Activated naive CD8-positive, alpha-beta T cell treated with anti-CD3 and anti-CD28 coated beads for 36 hours (primary cell): ENCODE results near the gene DCP1B. TPM values are rescaled to one million over a fixed set of nuclear protein-coding genes. Genes with fewer than 3 reads are reported as not detected.

Experiments used
- DNase-seq: peaks from one replicate; pipeline ENCODE4 v3.0.0; 2021
- H3K27ac Mint-ChIP-seq: one replicate; pipeline ENCODE4 v1.8.0; 2022; ENCODE audit warnings: mild to moderate bottlenecking, moderate library complexity, mixed read lengths
- H3K27me3 Mint-ChIP-seq: one replicate; pipeline ENCODE4 v1.8.0; 2022; ENCODE audit warnings: mild to moderate bottlenecking, mixed read lengths
- H3K36me3 Mint-ChIP-seq: one replicate; pipeline ENCODE4 v1.8.0; 2021; ENCODE audit warnings: mild to moderate bottlenecking, mixed read lengths
- H3K4me1 Mint-ChIP-seq: one replicate; pipeline ENCODE4 v1.8.0; 2021; ENCODE audit warnings: mixed read lengths
- H3K4me3 Mint-ChIP-seq: one replicate; pipeline ENCODE4 v1.8.0; 2022; ENCODE audit warnings: mild to moderate bottlenecking, moderate library complexity, mixed read lengths
- H3K9me3 Mint-ChIP-seq: one replicate; pipeline ENCODE4 v1.8.0; 2022; ENCODE audit warnings: mixed read lengths
- total RNA-seq, 2 experiments: library from RNA; stranded (reverse); gene quantifications; one replicate each; pipeline ENCODE4 v1.2.3, GENCODE V29; 2021

The DCP1B gene
- total RNA-seq, 2 experiments from 2014 or later, result 12.4 to 12.8 TPM

DNA sequence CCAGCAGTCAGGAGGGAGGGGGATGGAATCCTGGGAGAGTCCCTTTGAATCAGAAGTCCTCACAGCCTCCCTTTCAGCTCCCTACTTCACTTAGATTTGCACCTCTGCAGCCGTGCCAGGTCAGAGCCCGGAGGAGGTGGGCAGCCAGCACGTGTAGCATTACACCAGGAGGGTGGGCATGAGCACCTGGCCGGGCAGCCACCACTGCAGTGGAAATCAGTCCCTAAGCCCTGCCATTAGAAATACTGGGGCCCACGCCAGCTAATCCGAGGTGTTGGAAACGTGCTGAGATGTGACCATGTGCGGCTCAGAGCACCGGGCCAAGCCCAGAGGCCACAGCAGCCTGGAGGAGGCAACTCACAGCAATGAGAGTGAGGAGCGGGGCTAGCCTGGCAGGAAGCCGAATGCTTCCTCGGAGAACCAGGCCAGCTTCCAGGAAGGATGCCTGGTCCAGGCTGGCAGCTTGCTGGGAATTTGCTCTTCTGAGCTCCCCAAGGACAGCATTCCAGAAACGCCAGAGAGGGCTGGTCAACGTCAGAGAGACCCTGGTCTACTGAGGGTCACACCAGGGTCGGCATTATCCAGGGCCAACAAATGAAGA is 76.4 kb downstream of the DCP1B start:
- peaks cover 10% of the 10 kb centered on the region for H3K4me1 Mint-ChIP-seq
- DNase-seq, result no peak
- no peak overlapping the region for H3K4me3 Mint-ChIP-seq
- H3K9me3 Mint-ChIP-seq, result no peaks in the 10 kb centered on the region
- H3K27ac Mint-ChIP-seq, result no peak overlapping the region
- H3K27me3 Mint-ChIP-seq, result no peaks in the 10 kb centered on the region
- H3K36me3 Mint-ChIP-seq, result no peaks in the 10 kb centered on the region

DNA sequence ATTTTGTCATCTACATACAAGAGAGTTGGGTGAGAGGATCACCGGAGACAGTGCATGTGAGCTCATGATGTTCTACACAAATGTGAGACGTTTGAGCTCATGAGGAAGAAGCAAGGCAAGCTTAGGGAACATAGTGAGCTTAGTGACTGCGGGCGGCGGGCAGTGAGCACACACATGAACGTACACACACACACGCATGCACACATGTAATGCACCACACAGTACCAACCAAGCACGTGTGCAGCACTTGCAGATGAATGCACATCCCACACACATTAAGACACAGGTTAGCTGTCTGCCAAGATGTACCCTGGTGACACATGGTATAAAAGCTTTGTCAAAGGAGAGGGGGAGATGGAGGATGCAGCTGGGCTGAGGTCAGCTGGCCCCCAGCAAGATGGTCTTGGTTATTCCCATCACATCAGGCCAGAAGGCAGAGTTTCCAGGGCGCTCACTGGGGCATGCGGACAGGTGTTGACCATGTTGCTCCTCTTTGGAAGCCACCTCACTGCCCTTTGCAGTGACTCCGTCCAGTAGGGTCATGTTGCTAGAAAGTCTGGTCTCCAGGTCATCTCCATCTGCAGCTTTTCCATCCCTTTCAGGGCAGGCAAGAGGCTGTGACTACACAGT is 77.1 kb downstream of the DCP1B start:
- Mint-ChIP-seq H3K36me3 (no peaks in the 10 kb centered on the region), H3K4me3 (no peak overlapping the region), H3K4me1 (peaks cover 10% of the 10 kb centered on the region), H3K27ac (no peak overlapping the region), H3K9me3 (no peaks in the 10 kb centered on the region), H3K27me3 (no peaks in the 10 kb centered on the region)
- no peak for DNase-seq

DNA sequence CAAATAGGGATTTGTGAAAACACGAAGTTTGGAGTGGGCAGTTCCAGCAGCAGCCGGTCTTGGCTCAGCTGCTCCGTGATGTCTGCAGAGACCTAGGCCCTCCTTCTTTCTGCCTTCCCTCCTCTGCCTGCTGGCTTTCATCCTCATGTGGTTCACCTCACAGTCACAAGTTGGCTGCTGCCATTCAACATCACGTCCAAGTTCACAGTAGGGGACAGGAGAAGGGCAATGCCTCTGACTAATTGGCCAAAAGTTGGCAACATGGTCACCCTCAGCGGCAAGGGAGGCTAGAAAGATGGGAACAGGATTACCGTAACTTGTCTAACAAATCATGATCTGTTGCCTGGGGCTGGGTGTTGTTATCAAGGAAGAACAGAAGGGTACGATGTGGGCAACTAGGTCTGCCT is 78.0 kb downstream of the DCP1B start:
- Mint-ChIP-seq H3K9me3 (no peaks in the 10 kb centered on the region), H3K4me1 (peaks cover 10% of the 10 kb centered on the region)

DNA sequence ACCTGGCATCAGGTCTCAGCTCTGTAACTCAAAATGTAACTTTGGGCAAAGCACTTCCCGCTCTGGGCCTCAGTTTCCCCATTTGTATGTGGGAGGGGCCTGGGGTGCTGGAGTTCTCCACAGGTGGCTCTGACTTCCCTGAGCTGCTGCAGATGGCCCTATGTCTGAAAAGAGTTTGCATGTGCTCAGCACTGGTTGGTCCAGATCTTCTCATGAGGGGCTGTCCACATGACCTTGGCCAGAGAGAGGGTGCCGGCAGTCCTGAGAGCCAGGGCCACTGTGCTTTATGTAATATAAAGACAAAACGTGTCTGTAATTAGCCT is 78.6 kb downstream of the DCP1B start:
- H3K4me3 Mint-ChIP-seq, result no peak overlapping the region
- peaks cover 10% of the 10 kb centered on the region for H3K4me1 Mint-ChIP-seq
- H3K9me3 Mint-ChIP-seq, result no peaks in the 10 kb centered on the region
- H3K27me3 Mint-ChIP-seq, result no peaks in the 10 kb centered on the region
- no peak for DNase-seq
- H3K36me3 Mint-ChIP-seq, result no peaks in the 10 kb centered on the region
- no peak overlapping the region for H3K27ac Mint-ChIP-seq

More for the DNA sequence above, 78.0 kb downstream of the DCP1B start:
- Mint-ChIP-seq H3K27ac (no peak overlapping the region), H3K27me3 (no peaks in the 10 kb centered on the region), H3K4me3 (no peak overlapping the region), H3K36me3 (no peaks in the 10 kb centered on the region)
- DNase-seq, result no peak

DNA sequence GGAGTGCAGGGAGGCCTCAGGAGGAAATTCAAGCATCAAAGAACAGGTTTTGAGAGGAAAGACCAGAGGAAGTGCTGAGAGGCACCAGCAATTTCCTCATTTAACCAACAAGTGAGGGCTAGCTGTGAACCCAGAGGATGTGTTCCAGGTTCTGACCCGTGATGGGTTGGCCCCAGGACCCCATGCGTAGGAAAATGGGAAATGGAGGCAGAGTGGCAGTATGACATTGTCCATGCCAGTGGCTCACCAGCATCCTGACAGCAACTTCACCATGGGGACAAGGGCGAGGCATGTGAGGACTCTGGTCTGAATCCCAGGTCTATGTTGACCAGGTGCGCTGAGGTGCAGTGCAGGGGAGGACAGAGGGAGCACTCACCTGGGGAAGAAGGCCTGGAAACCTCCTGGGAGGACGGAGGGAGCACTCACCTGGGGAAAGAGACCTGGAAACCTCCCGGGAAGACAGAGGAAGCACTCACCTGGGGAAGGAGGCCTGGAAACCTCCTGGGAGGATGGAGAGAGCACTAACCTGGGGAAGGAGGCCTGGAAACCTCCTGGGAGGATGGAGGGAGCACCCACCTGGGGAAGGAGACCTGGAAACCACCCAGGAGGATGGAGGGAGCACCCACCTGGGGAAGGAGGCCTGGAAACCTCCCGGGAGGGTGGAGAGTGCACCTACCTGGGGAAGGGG is 79.1 kb downstream of the DCP1B start:
- peaks cover 10% of the 10 kb centered on the region for H3K4me1 Mint-ChIP-seq
- no peak overlapping the region for H3K4me3 Mint-ChIP-seq
- H3K27me3 Mint-ChIP-seq, result no peaks in the 10 kb centered on the region
- no peaks in the 10 kb centered on the region for H3K9me3 Mint-ChIP-seq
- no peak for DNase-seq
- H3K27ac Mint-ChIP-seq, result no peak overlapping the region
- H3K36me3 Mint-ChIP-seq, result no peaks in the 10 kb centered on the region

DNA sequence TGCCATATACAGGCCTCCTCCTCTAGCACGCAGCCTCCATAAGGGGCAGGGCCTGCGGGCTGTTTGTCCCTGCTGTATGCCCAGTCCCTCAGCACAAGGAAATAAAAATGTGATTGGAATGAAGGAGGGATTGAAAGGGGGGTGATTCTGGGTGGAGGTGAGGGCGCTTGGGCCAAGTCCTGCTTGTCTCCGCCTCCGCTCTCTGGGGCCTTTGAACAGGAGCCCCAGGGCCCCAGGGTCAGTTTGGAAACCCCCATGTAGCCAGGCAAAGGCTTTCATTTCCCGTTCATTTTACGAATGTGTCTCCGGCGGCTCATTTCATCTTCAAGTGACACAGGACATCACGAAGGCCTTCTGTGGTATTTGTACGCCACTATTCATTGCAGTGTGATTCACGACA is 81.3 kb downstream of the DCP1B start:
- H3K36me3 Mint-ChIP-seq, result no peaks in the 10 kb centered on the region
- no peak for DNase-seq
- no peak overlapping the region for H3K27ac Mint-ChIP-seq
- no peaks in the 10 kb centered on the region for H3K9me3 Mint-ChIP-seq
- H3K4me1 Mint-ChIP-seq, result peaks cover 5% of the 10 kb centered on the region
- no peak overlapping the region for H3K4me3 Mint-ChIP-seq
- H3K27me3 Mint-ChIP-seq, result peaks cover under 1% of the 10 kb centered on the region

DNA sequence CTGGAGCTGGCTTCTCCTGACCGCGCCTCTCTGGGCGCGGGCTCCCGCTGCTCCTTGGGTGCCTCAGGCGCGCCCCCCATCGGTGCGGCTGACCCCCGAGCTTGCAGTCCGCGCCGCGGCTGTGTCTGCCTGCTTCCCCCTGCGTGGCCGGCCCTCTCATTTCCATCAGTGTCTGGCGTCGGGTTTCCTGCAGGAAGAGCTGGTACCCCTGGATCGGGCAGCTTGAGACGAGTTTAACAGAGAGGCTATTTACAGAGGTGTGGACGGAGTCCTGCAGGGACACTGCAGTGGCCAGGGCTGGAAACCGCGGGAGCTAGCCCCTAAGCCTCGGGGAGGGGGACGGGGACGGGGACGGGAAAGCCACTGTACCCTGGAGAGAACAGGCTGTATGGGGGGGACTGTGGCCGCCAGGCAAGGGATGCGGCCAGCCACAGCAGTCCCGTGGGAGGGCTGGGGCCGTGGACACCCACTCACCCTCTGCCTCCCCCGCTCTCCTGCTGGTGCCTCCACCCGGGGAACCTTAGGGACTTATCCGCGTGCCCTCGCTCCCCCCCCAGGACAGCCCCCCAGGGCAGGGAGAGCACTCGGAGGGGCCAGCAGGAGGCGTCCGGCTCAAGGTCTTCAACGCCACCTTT is 82.1 kb downstream of the DCP1B start:
- no peak overlapping the region for H3K27ac Mint-ChIP-seq
- H3K4me1 Mint-ChIP-seq, result peaks cover 5% of the 10 kb centered on the region
- H3K36me3 Mint-ChIP-seq, result no peaks in the 10 kb centered on the region
- peaks cover 4% of the 10 kb centered on the region for H3K27me3 Mint-ChIP-seq
- no peak overlapping the region for H3K4me3 Mint-ChIP-seq
- no peak for DNase-seq
- no peaks in the 10 kb centered on the region for H3K9me3 Mint-ChIP-seq

DNA sequence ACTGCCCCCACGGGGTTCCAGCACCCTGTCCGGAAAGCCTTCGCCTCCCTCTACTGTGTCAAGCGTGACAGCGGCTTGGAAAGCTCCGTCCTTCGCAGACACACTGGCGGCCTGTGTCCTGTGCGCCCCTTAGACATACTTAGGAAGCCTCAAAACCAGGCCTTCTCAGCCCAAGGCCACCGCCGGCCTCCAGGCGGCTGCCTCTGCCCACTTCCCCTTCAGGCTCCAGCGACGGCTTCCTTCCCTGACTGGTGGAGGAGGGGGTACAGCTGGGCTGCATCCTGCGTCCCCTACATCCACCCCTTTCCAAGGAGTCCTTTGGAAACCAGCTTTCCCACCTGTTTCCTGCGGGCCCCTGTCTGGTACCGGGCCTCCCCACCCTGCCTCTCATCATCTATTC is 83.3 kb downstream of the DCP1B start:
- Mint-ChIP-seq H3K9me3 (no peaks in the 10 kb centered on the region), H3K27ac (no peak overlapping the region), H3K4me1 (peaks cover 9% of the 10 kb centered on the region), H3K4me3 (no peak overlapping the region), H3K27me3 (peaks cover 4% of the 10 kb centered on the region), H3K36me3 (no peaks in the 10 kb centered on the region)
- DNase-seq, result no peak

DNA sequence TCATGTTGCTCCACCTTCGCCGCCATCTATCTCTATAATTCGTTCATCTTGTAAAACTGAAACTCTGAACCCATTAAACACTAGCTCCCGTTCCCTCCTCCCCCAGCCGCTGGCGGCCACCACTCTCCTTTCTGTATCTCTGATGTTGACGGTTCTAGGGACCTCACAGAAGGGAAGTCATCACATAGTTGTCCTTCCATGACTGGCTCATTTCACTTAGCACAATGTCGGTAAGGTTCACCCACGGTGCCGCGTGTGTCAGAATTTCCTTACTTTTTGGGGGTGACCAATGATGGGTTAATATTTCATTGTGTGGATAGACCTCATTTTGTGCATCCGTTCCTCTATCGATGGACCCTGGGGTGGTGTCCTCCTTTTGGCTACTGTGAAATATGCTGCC is 83.8 kb downstream of the DCP1B start:
- H3K4me1 Mint-ChIP-seq, result peaks cover 14% of the 10 kb centered on the region
- no peaks in the 10 kb centered on the region for H3K36me3 Mint-ChIP-seq
- peaks cover 4% of the 10 kb centered on the region for H3K27me3 Mint-ChIP-seq
- no peak overlapping the region for H3K4me3 Mint-ChIP-seq
- H3K9me3 Mint-ChIP-seq, result no peaks in the 10 kb centered on the region
- no peak for DNase-seq
- H3K27ac Mint-ChIP-seq, result no peak overlapping the region

DNA sequence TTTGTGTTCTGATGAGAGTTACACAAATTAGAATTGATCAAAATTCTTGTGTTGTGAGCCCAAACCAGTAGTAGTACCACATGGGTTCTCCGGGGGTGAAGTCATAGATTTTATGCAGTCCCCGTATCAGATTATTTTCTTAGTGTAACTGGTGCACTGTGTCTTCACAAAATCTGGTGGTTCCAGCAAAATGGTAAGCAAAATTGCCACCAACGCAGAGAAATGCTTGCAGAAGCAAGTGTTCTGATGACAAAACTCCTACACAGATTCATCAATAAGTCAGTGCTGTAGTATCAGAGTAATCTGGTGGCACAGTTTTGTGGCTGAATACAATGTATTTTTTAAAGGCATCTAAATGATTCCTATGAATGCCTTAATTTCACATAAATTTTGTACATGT is 84.5 kb downstream of the DCP1B start:
- Mint-ChIP-seq H3K27ac (no peak overlapping the region), H3K36me3 (no peaks in the 10 kb centered on the region), H3K27me3 (peaks cover 4% of the 10 kb centered on the region), H3K4me1 (peaks cover 13% of the 10 kb centered on the region), H3K9me3 (no peaks in the 10 kb centered on the region), H3K4me3 (no peak overlapping the region)
- DNase-seq, result no peak

DNA sequence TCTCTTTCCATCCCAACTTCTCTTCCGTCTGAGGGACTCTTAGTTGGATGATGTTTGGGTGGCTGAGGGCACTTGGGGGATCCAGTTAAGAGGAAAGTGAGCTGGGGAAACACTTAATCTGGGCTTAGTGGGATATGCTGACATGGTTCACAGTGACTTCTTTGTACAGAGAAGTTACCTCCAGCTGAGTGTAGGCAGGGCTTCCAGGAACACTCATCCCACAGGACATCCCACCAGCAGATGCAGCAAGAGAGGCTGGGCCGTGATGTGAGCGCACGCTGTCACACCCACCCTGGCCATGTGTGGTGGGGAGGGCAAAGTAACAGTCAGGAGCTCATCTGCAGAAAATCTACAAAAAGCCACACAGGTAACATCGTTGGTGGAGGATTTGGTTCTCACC is 85.0 kb downstream of the DCP1B start:
- no peaks in the 10 kb centered on the region for H3K36me3 Mint-ChIP-seq
- no peak overlapping the region for H3K27ac Mint-ChIP-seq
- H3K27me3 Mint-ChIP-seq, result peaks cover 4% of the 10 kb centered on the region
- H3K4me1 Mint-ChIP-seq, result peaks cover 12% of the 10 kb centered on the region
- no peaks in the 10 kb centered on the region for H3K9me3 Mint-ChIP-seq
- no peak overlapping the region for H3K4me3 Mint-ChIP-seq
- DNase-seq, result no peak

DNA sequence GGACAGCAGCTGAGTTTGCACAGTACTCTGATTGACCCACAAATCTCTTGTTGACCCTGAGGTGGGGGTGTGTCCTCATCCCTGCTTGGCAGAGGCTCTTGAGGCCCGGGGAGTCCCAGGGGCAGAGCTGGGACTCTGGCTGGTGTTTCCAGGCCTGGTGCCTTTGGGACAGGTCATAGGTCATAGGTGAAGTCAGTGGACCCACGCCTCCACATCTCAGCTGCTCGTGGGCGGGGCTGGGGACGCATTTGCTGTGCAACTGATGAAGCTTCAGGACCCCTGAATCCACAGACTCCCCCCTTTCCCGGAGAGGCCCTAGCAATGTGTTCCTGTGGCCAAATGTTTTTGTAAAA is 85.4 kb downstream of the DCP1B start:
- DNase-seq, result no peak
- Mint-ChIP-seq H3K4me3 (no peak overlapping the region), H3K4me1 (peaks cover 12% of the 10 kb centered on the region), H3K27ac (no peak overlapping the region), H3K36me3 (no peaks in the 10 kb centered on the region), H3K27me3 (peaks cover 4% of the 10 kb centered on the region), H3K9me3 (no peaks in the 10 kb centered on the region)

DNA sequence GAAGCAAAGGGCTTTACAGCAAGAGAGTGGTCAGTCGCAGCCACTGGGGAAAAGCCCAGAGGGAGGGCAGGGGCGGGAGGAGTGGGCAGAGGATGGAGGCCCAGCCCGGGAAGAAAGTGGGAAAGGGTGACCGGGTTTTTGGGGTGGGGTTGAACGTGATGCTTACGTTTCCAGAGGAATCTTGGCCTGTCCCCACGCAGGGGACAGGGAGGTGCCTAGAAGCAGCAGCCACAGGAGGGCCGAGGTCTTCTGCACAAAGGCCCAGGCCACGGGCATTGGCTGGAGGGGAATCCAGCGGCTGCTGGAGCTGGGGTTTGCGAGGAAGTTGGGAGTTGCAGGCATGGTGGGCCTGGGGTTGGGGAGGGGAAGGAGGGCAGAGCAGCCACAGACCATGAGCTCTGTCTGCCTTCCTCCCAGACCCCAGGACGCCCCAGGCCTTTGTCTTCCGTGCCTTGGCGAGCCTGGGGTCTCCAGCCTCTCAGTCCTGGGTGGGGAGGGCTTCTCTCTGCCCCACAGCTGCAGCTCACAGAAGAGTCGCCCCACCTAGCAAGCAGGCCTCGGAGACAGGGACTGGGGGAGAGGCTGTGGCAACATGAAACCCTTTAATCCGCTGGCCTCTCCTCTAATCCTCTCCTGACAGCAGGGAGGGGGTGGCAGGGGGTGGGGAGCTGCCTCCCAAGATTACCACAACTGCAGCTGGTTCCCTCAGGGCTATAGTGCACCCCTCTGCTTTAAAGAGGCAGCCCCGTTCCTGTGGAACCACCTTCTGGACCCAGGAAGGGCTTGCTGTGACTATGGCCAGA is 86.0 kb downstream of the DCP1B start, which contains the start of gene CACNA2D4:
TSS of gene CACNA2D4 (minus strand) at position 572 of the 803 bp plus-strand sequence. CDS start at position 393, 179 bp downstream.
- Mint-ChIP-seq H3K36me3 (no peaks in the 10 kb centered on the region), H3K4me1 (peaks cover 12% of the 10 kb centered on the region), H3K4me3 (no peak within 1 kb of the TSS), H3K9me3 (no peaks in the 10 kb centered on the region), H3K27me3 (peaks cover 4% of the 10 kb centered on the region), H3K27ac (no peak within 1 kb of the TSS)
- DNase-seq, result no peak

DNA sequence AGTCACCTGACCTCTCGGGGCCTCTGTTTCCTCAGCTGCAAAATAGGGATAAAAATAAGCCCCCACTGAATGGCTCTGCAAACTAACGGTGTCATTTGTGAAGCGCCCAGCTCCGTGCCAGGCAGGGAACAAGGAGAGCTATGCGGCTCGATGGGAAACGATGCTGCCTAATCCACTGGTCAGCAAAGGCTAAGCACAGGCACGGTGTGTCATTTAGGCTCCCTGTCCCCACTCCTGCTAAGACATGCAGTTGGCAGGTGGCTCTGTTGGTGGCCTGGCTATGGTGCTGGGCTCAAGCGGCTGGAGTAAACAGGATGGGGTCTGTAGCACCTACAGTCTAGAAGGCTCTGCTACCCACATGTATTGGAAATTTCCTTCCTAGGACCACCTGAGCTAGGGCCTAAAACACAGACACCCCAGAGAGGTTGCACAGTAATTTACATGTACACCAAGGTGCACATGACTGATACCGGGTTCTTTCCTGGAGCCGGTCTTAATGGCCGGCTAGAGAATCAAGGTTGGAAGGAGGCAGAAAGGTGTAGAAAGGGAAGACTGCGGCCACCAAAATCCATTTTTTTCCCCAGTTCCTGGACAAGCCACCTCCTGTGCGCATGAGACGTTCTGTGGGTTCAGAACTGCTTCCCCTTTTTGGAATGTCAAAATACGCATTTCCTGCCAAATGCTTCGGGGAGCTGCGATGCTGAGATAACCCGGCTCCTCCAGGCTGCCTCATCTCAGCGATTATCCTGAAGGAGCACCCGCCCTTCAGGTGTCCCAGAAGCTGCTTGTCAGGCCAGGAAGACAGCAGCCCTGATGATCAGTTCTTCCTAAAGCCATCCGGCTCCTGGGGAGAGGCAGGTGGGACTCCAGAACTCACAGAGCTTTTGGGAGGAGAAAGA is 86.8 kb downstream of the DCP1B start:
- no peaks in the 10 kb centered on the region for H3K36me3 Mint-ChIP-seq
- DNase-seq, result no peak
- H3K4me1 Mint-ChIP-seq, result peaks cover 12% of the 10 kb centered on the region
- no peaks in the 10 kb centered on the region for H3K9me3 Mint-ChIP-seq
- no peak overlapping the region for H3K4me3 Mint-ChIP-seq
- H3K27ac Mint-ChIP-seq, result no peak overlapping the region
- peaks cover 4% of the 10 kb centered on the region for H3K27me3 Mint-ChIP-seq
